Chondrocyte (in vitro differentiated cells): Measurements from ENCODE around the gene TTLL8. TPM values are rescaled to one million over a fixed set of nuclear protein-coding genes. Genes with fewer than 3 reads are reported as not detected.

Source experiments
- DNase-seq: peaks from one replicate; pipeline ENCODE4 v3.0.0; 2021; ENCODE audit warnings: mixed read lengths, low spot score
- H3K27ac Mint-ChIP-seq: one replicate; pipeline ENCODE4 v1.8.0; 2021; ENCODE audit warnings: mild to moderate bottlenecking, moderate library complexity, mixed read lengths; ENCODE audit not compliant: unreplicated experiment
- H3K27me3 Mint-ChIP-seq: 2 replicates; pipeline ENCODE4 v1.8.0; 2021; ENCODE audit warnings: low read depth, mixed read lengths
- H3K36me3 Mint-ChIP-seq: 2 replicates; pipeline ENCODE4 v1.8.0; 2021; ENCODE audit warnings: low read depth, mixed read lengths
- H3K4me1 Mint-ChIP-seq: 2 replicates; pipeline ENCODE4 v1.8.0; 2021; ENCODE audit warnings: low read depth, mild to moderate bottlenecking, mixed read lengths
- H3K4me3 Mint-ChIP-seq: one replicate; pipeline ENCODE4 v1.8.0; 2021; ENCODE audit warnings: mild to moderate bottlenecking, moderate library complexity, mixed read lengths; ENCODE audit not compliant: unreplicated experiment
- H3K9me3 Mint-ChIP-seq: 2 replicates; pipeline ENCODE4 v1.8.0; 2021; ENCODE audit warnings: low read depth, mixed read lengths
- CTCF ChIP-seq: fragments of 200-600 bp; sonication (generic); IDR thresholded peaks from 2 replicates; pipeline ENCODE4 v1.5.0; 2021; ENCODE audit warnings: antibody characterized with exemption, mild to moderate bottlenecking, moderate library complexity
- total RNA-seq: library from RNA; stranded (reverse); gene quantifications from 3 replicates; pipeline ENCODE4 v1.2.1, GENCODE V29; 2021

The TTLL8 gene
- total RNA-seq, 1 donor from 2014 or later: not detected

- Mint-ChIP-seq H3K27me3 (no peaks in the 10 kb centered on the region), H3K4me3 (no peak overlapping the region), H3K9me3 (peaks cover 3% of the 10 kb centered on the region), H3K4me1 (peaks cover 3% of the 10 kb centered on the region), H3K36me3 (no peaks in the 10 kb centered on the region), H3K27ac (no peak overlapping the region)
- peak; percentile 80 for DNase-seq
- no peak for TF ChIP-seq CTCF
Measured at GRCh38 chr22:49996518-49997250, 61.4 kb downstream of the TTLL8 start.

GRCh38 chr22:49996119-49996517 is 62.0 kb downstream of the TTLL8 start:
- H3K36me3 Mint-ChIP-seq: peaks cover under 1% of the 10 kb centered on the region
- no peaks in the 10 kb centered on the region for H3K27me3 Mint-ChIP-seq
- H3K4me1 Mint-ChIP-seq: peaks cover 3% of the 10 kb centered on the region
- no peak overlapping the region for H3K27ac Mint-ChIP-seq
- no peak for TF ChIP-seq CTCF
- H3K9me3 Mint-ChIP-seq: peaks cover 7% of the 10 kb centered on the region
- H3K4me3 Mint-ChIP-seq: no peak overlapping the region
- DNase-seq: no peak

- Mint-ChIP-seq H3K4me3 (no peak overlapping the region), H3K27ac (no peak overlapping the region), H3K9me3 (peaks cover 11% of the 10 kb centered on the region), H3K36me3 (peaks cover 3% of the 10 kb centered on the region), H3K4me1 (peaks cover 3% of the 10 kb centered on the region), H3K27me3 (no peaks in the 10 kb centered on the region)
- DNase-seq: peak; percentile 90
- TF ChIP-seq CTCF: no peak
Measured at GRCh38 chr22:49995361-49996118, 62.6 kb downstream of the TTLL8 start.

- no peak for DNase-seq
- H3K4me3 Mint-ChIP-seq: no peak overlapping the region
- TF ChIP-seq CTCF: no peak
- peaks cover 3% of the 10 kb centered on the region for H3K4me1 Mint-ChIP-seq
- peaks cover 3% of the 10 kb centered on the region for H3K36me3 Mint-ChIP-seq
- peaks cover 11% of the 10 kb centered on the region for H3K9me3 Mint-ChIP-seq
- no peak overlapping the region for H3K27ac Mint-ChIP-seq
- H3K27me3 Mint-ChIP-seq: no peaks in the 10 kb centered on the region
Measured at GRCh38 chr22:49995041-49995360, 63.1 kb downstream of the TTLL8 start.

GRCh38 chr22:49994361-49995040 is 63.6 kb downstream of the TTLL8 start:
- H3K27me3 Mint-ChIP-seq: no peaks in the 10 kb centered on the region
- peak; percentile 82 for DNase-seq
- no peak overlapping the region for H3K27ac Mint-ChIP-seq
- peaks cover 3% of the 10 kb centered on the region for H3K36me3 Mint-ChIP-seq
- TF ChIP-seq CTCF: no peak
- peaks cover 11% of the 10 kb centered on the region for H3K9me3 Mint-ChIP-seq
- peaks cover 3% of the 10 kb centered on the region for H3K4me1 Mint-ChIP-seq
- no peak overlapping the region for H3K4me3 Mint-ChIP-seq
